Transverse colon (tissue), 4 donors: Measurements from ENCODE around the gene HOXA10.

Experiments used
- POLR2A ChIP-seq: fragments of 450-650 bp; IDR thresholded peaks from one replicate; pipeline ENCODE4 v1.6.1; 2016; ENCODE audit warnings: antibody characterized with exemption, mild to moderate bottlenecking, moderate library complexity
- POLR2AphosphoS5 ChIP-seq, 3 donors: sonication (generic); formaldehyde crosslinking; IDR thresholded peaks; one replicate each; pipeline ENCODE4 v1.6.1; 2016; ENCODE audit warnings: antibody characterized with exemption in 3 of 3
- TF ChIP-seq, protein P1 (sequence below), 5 experiments: fragments of 200-600 bp in 3 of 5; fragments of 450-650 bp in 2 of 5; sonication (generic) in 3 of 5; IDR thresholded peaks; 1 replicate in 2 of 5; 2 replicates in 3 of 5; pipeline ENCODE4 v1.5.1; 2016 to 2017; ENCODE audit warnings: antibody characterized with exemption in 5 of 5, inconsistent platforms in 3 of 5, mild to moderate bottlenecking in 2 of 5, moderate library complexity in 1 of 5

GRCh38 chr7:27171325-27171636 is 2.8 kb downstream of the HOXA10 start:
- TF ChIP-seq POLR2AphosphoS5 (IDR thresholded peaks at IDR 0.05): peak in 1 of 3 donors; percentile 5
- no peak for TF ChIP-seq POLR2A
- TF ChIP-seq, protein P1, sequence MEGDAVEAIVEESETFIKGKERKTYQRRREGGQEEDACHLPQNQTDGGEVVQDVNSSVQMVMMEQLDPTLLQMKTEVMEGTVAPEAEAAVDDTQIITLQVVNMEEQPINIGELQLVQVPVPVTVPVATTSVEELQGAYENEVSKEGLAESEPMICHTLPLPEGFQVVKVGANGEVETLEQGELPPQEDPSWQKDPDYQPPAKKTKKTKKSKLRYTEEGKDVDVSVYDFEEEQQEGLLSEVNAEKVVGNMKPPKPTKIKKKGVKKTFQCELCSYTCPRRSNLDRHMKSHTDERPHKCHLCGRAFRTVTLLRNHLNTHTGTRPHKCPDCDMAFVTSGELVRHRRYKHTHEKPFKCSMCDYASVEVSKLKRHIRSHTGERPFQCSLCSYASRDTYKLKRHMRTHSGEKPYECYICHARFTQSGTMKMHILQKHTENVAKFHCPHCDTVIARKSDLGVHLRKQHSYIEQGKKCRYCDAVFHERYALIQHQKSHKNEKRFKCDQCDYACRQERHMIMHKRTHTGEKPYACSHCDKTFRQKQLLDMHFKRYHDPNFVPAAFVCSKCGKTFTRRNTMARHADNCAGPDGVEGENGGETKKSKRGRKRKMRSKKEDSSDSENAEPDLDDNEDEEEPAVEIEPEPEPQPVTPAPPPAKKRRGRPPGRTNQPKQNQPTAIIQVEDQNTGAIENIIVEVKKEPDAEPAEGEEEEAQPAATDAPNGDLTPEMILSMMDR (IDR thresholded peaks at IDR 0.05): no peak
